HL-60 (cell line): ENCODE data around the gene SPATA20.

Experiments
- DNase-seq, 2 experiments: peaks; one replicate each; pipeline ENCODE4 v3.0.0-alpha.2; 2010 to 2020; ENCODE audit warnings: low read depth in 1 of 2, low spot score in 1 of 2
- H3K27ac ChIP-seq: fragments of 250-450 bp; sonication (Bioruptor Pico); replicated peaks from 2 replicates; pipeline ENCODE4 v1.5.1; 2020; ENCODE audit warnings: mild to moderate bottlenecking, moderate library complexity
- H3K27me3 ChIP-seq: fragments of 250-450 bp; sonication (Bioruptor Pico); 2 replicates; pipeline ENCODE4 v1.5.1; 2021; ENCODE audit warnings: mild to moderate bottlenecking, moderate library complexity; ENCODE audit not compliant: insufficient read depth, poor library complexity, severe bottlenecking
- H3K4me3 ChIP-seq: replicated peaks from 2 replicates; pipeline ENCODE4 v1.5.1; 2011; ENCODE audit warnings: mild to moderate bottlenecking, control low read depth, low read length; ENCODE audit not compliant: insufficient read depth
- GABPA ChIP-seq: IDR thresholded peaks from 2 replicates; pipeline ENCODE4 v1.6.1; 2012; ENCODE audit warnings: low read depth
- POLR2AphosphoS5 ChIP-seq: IDR thresholded peaks from 2 replicates; pipeline ENCODE4 v1.6.1; 2012; ENCODE audit warnings: low read depth
- SPI1 ChIP-seq: IDR thresholded peaks from 2 replicates; pipeline ENCODE4 v1.6.1; 2012; ENCODE audit warnings: low read depth, mild to moderate bottlenecking, borderline replicate concordance
- TF ChIP-seq, protein P1 (sequence below): IDR thresholded peaks from one replicate; pipeline ENCODE4 v1.5.1; 2011; ENCODE audit warnings: low read length, control low read depth, inconsistent platforms; ENCODE audit not compliant: insufficient read depth
- TF ChIP-seq, protein P2 (sequence below): IDR thresholded peaks from 2 replicates; pipeline ENCODE4 v1.6.1; 2012; ENCODE audit warnings: low read depth; ENCODE audit not compliant: insufficient replicate concordance

The SPATA20 gene

DNA sequence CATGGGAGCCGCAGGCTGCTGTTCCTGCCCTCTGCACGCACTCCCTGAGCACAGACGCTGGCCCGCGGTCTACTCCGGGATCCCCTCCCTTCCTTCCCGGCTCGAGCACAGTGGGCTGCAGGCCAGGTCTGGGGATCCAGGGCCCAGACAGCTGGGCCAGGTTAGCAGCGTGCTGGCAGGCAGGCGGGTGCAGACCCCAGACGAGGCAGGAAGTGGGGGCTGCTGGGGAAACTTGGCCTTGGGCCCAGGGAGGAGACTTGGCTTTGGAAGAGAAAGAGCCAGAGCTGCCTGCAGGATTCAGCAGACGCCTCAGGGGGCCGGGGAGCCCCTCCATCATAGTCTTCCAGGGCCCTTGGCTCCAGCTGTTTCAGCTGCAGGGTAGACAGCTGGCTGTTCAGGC, 57.5 kb downstream of the SPATA20 start:
- H3K4me3 ChIP-seq, result no peak overlapping the region
- H3K27me3 ChIP-seq, result peaks cover 48% of the 10 kb centered on the region
- no peak overlapping the region for H3K27ac ChIP-seq
- TF ChIP-seq POLR2AphosphoS5, result no peak
- DNase-seq, result no peak

DNA sequence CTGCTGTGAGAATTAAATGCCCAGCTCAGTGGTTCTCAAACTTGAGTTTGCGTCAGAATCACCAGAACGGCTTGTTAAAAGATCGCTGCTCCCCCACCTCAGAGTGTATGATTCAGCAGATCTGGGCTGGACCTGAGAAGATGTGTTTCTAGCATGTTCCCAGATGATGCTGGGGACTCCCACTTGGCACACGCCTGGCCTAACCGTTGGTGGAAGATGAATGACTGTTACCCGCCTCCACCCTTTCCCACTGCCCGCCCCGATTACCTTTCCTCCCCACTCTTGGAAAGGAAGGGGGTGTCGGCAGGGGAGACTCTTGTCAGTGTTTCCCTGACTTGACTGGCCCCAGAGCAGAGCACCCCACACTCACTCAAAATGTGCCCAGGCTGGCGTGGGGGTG, 58.5 kb downstream of the SPATA20 start:
- Histone ChIP-seq H3K27me3 (peaks cover 48% of the 10 kb centered on the region), H3K4me3 (no peak overlapping the region), H3K27ac (no peak overlapping the region)
- TF ChIP-seq, protein P1, sequence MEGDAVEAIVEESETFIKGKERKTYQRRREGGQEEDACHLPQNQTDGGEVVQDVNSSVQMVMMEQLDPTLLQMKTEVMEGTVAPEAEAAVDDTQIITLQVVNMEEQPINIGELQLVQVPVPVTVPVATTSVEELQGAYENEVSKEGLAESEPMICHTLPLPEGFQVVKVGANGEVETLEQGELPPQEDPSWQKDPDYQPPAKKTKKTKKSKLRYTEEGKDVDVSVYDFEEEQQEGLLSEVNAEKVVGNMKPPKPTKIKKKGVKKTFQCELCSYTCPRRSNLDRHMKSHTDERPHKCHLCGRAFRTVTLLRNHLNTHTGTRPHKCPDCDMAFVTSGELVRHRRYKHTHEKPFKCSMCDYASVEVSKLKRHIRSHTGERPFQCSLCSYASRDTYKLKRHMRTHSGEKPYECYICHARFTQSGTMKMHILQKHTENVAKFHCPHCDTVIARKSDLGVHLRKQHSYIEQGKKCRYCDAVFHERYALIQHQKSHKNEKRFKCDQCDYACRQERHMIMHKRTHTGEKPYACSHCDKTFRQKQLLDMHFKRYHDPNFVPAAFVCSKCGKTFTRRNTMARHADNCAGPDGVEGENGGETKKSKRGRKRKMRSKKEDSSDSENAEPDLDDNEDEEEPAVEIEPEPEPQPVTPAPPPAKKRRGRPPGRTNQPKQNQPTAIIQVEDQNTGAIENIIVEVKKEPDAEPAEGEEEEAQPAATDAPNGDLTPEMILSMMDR, result no peak
- TF ChIP-seq, protein P2, sequence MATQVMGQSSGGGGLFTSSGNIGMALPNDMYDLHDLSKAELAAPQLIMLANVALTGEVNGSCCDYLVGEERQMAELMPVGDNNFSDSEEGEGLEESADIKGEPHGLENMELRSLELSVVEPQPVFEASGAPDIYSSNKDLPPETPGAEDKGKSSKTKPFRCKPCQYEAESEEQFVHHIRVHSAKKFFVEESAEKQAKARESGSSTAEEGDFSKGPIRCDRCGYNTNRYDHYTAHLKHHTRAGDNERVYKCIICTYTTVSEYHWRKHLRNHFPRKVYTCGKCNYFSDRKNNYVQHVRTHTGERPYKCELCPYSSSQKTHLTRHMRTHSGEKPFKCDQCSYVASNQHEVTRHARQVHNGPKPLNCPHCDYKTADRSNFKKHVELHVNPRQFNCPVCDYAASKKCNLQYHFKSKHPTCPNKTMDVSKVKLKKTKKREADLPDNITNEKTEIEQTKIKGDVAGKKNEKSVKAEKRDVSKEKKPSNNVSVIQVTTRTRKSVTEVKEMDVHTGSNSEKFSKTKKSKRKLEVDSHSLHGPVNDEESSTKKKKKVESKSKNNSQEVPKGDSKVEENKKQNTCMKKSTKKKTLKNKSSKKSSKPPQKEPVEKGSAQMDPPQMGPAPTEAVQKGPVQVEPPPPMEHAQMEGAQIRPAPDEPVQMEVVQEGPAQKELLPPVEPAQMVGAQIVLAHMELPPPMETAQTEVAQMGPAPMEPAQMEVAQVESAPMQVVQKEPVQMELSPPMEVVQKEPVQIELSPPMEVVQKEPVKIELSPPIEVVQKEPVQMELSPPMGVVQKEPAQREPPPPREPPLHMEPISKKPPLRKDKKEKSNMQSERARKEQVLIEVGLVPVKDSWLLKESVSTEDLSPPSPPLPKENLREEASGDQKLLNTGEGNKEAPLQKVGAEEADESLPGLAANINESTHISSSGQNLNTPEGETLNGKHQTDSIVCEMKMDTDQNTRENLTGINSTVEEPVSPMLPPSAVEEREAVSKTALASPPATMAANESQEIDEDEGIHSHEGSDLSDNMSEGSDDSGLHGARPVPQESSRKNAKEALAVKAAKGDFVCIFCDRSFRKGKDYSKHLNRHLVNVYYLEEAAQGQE, result no peak
- no peak for TF ChIP-seq POLR2AphosphoS5
- no peak for TF ChIP-seq GABPA
- no peak for TF ChIP-seq SPI1
- no peak for DNase-seq
